HG03280 (cell line): ENCODE measurements around the gene TRPV4.
"Not testable (repeated sequence)": the region's sequence is repeated elsewhere in the genome, so short reads cannot be mapped to it uniquely, and the experiment has no call there.

ENCODE experiments used
- ATAC-seq: cut with Tn5 transposase; IDR thresholded peaks from one replicate; pipeline ENCODE4 v1.9.1; 2021; ENCODE audit warnings: mild to moderate bottlenecking, moderate library complexity; ENCODE audit not compliant: unreplicated experiment

Gene TRPV4

GRCh38 chr12:109861689-109862314 lies 28.6 kb upstream of the TRPV4 start:
- no peak for ATAC-seq

- no peak for ATAC-seq
Measured at GRCh38 chr12:109860977-109861376, 27.8 kb upstream of the TRPV4 start.

GRCh38 chr12:109858764-109859163 lies 25.6 kb upstream of the TRPV4 start:
- no peak for ATAC-seq

- ATAC-seq, result no peak
Measured at GRCh38 chr12:109857715-109858114, 24.5 kb upstream of the TRPV4 start.

GRCh38 chr12:109855377-109855776 lies 22.2 kb upstream of the TRPV4 start:
- ATAC-seq, result no peak

GRCh38 chr12:109850518-109850917 lies 17.3 kb upstream of the TRPV4 start:
- not testable (repeated sequence) for ATAC-seq

GRCh38 chr12:109847142-109847735 lies 14.0 kb upstream of the TRPV4 start:
- ATAC-seq, result no peak

- ATAC-seq, result no peak
Measured at GRCh38 chr12:109845824-109846205, 12.6 kb upstream of the TRPV4 start.

- ATAC-seq, result peak; percentile 85
Measured at GRCh38 chr12:109844983-109845823, 12.0 kb upstream of the TRPV4 start.

GRCh38 chr12:109844091-109844490 lies 10.9 kb upstream of the TRPV4 start:
- ATAC-seq, result no peak

GRCh38 chr12:109842021-109842420 lies 8.8 kb upstream of the TRPV4 start:
- ATAC-seq, result no peak

GRCh38 chr12:109841356-109841755 lies 8.2 kb upstream of the TRPV4 start:
- no peak for ATAC-seq

- no peak for ATAC-seq
Measured at GRCh38 chr12:109840305-109841074, 7.3 kb upstream of the TRPV4 start.

- ATAC-seq, result no peak
Measured at GRCh38 chr12:109839444-109839843, 6.2 kb upstream of the TRPV4 start.

GRCh38 chr12:109836916-109837315 lies 3.7 kb upstream of the TRPV4 start:
- ATAC-seq, result no peak

- no peak for ATAC-seq
Measured at GRCh38 chr12:109835827-109836226, 2.6 kb upstream of the TRPV4 start.

GRCh38 chr12:109832541-109833306 lies 474 bp downstream of the TRPV4 start:
- no peak for ATAC-seq

- no peak for ATAC-seq
Measured at GRCh38 chr12:109831929-109832328, 1.3 kb downstream of the TRPV4 start.

- ATAC-seq, result no peak
Measured at GRCh38 chr12:109831365-109831764, 1.8 kb downstream of the TRPV4 start.

GRCh38 chr12:109830718-109831117 lies 2.5 kb downstream of the TRPV4 start:
- ATAC-seq, result no peak

- no peak for ATAC-seq
Measured at GRCh38 chr12:109830267-109830666, 2.9 kb downstream of the TRPV4 start.
